HG03575 (cell line): Measurements from ENCODE around the gene SRPRB.
A peak's percentile ranks its signal among the peaks of the same experiment; 100 is the strongest.

Source experiments
- ATAC-seq: cut with Tn5 transposase; IDR thresholded peaks from one replicate; pipeline ENCODE4 v1.9.1; 2021; ENCODE audit not compliant: unreplicated experiment, insufficient number of reproducible peaks, low FRiP score; ENCODE audit errors: extremely low read depth

Gene SRPRB

GRCh38 chr3:133805702-133806475 is at the start of gene SRPRB:
Gene SRPRB (plus strand): TSS chr3:133805815. CDS start chr3:133805849, 34 bp downstream.
- peak; percentile 87 for ATAC-seq

GRCh38 chr3:133756716-133757694 is 48.6 kb upstream of the SRPRB start:
- ATAC-seq, result no peak

GRCh38 chr3:133757701-133758567 is 47.7 kb upstream of the SRPRB start:
- ATAC-seq, result no peak

- no peak for ATAC-seq
Observed at GRCh38 chr3:133758568-133758928, 47.1 kb upstream of the SRPRB start.

- ATAC-seq, result no peak
Observed at GRCh38 chr3:133758964-133759739, 46.5 kb upstream of the SRPRB start.

- ATAC-seq, result no peak
Observed at GRCh38 chr3:133759740-133760305, 45.8 kb upstream of the SRPRB start.

GRCh38 chr3:133760916-133761315 is 44.7 kb upstream of the SRPRB start:
- no peak for ATAC-seq

- no peak for ATAC-seq
Observed at GRCh38 chr3:133761605-133762484, 43.8 kb upstream of the SRPRB start.

GRCh38 chr3:133762539-133762938 is 43.1 kb upstream of the SRPRB start:
- no peak for ATAC-seq

GRCh38 chr3:133763797-133764683 is 41.6 kb upstream of the SRPRB start:
- ATAC-seq, result no peak

- ATAC-seq, result no peak
Observed at GRCh38 chr3:133765256-133765655, 40.4 kb upstream of the SRPRB start.

- ATAC-seq, result no peak
Observed at GRCh38 chr3:133767607-133768006, 38.0 kb upstream of the SRPRB start.

- ATAC-seq, result no peak
Observed at GRCh38 chr3:133769536-133769935, 36.1 kb upstream of the SRPRB start.

GRCh38 chr3:133773732-133774131 is 31.9 kb upstream of the SRPRB start:
- no peak for ATAC-seq

GRCh38 chr3:133775309-133775708 is 30.3 kb upstream of the SRPRB start:
- ATAC-seq, result no peak

GRCh38 chr3:133775835-133776234 is 29.8 kb upstream of the SRPRB start:
- no peak for ATAC-seq
